Aorta (tissue), 5 donors: Measurements from ENCODE around the gene RBBP9. TPM values are rescaled to one million over a fixed set of nuclear protein-coding genes. Genes with fewer than 3 reads are reported as not detected.
"Not testable (repeated sequence)": the region's sequence is repeated elsewhere in the genome, so short reads cannot be mapped to it uniquely, and the experiment has no call there.

Experiments used
- ATAC-seq: fragments of 200-7000 bp; cut with Tn5 transposase; one replicate; pipeline ENCODE4 v1.9.1; 2022; ENCODE audit warnings: moderate library complexity; ENCODE audit not compliant: low FRiP score
- DNase-seq, 2 donors: peaks; one replicate each; pipeline ENCODE4 v3.0.0-alpha.2; 2020
- H3K27ac ChIP-seq, 2 donors: one replicate each; pipeline ENCODE4 v1.5.1; 2013; ENCODE audit warnings: low read length in 2 of 2, mild to moderate bottlenecking in 2 of 2, moderate library complexity in 2 of 2, control low read depth in 1 of 2, inconsistent platforms in 1 of 2, low read depth in 1 of 2
- H3K27me3 ChIP-seq, 2 donors: one replicate each; pipeline ENCODE4 v1.6.1; 2013; ENCODE audit warnings: control low read depth in 1 of 2, low read length in 1 of 2, mild to moderate bottlenecking in 1 of 2, moderate library complexity in 1 of 2; ENCODE audit not compliant: insufficient read depth in 2 of 2, control insufficient read depth in 1 of 2
- H3K36me3 ChIP-seq, 2 donors: one replicate each; pipeline ENCODE4 v1.6.1; 2013; ENCODE audit warnings: control low read depth in 1 of 2, low read length in 1 of 2, mild to moderate bottlenecking in 1 of 2; ENCODE audit not compliant: insufficient read depth in 2 of 2, control insufficient read depth in 1 of 2
- H3K4me1 ChIP-seq, 2 donors: one replicate each; pipeline ENCODE4 v1.6.1; 2013; ENCODE audit warnings: low read length in 2 of 2, control low read depth in 1 of 2, mild to moderate bottlenecking in 1 of 2, moderate library complexity in 1 of 2; ENCODE audit not compliant: insufficient read depth in 2 of 2, control insufficient read depth in 1 of 2
- H3K4me3 ChIP-seq, 2 donors: one replicate each; pipeline ENCODE4 v1.5.1; 2013; ENCODE audit warnings: low read length in 2 of 2, control low read depth in 1 of 2, mild to moderate bottlenecking in 1 of 2
- H3K9me3 ChIP-seq: one replicate; pipeline ENCODE4 v1.6.1; 2013; ENCODE audit warnings: mild to moderate bottlenecking, low read length; ENCODE audit not compliant: control insufficient read depth
- WGBS, 2 donors: extraction: QIAGEN DNeasy Blood & Tissue Kit; methylation state at CpG; one replicate each; pipeline ENCODE4 v1.1.7; 2013; 5-methylcytosine and 5-hydroxymethylcytosine counted together
- intact Hi-C, 2 donors: fragments of 100-400 bp; cut with DNase I; formaldehyde crosslinking; loops; one replicate each; pipeline versions ENCODE4 v1.14.2 to v1.15.0; 2022
- polyA plus RNA-seq, 2 donors: library from polyadenylated mRNA; stranded (reverse); fragments of 200-250 nt; gene quantifications; one replicate each; pipeline ENCODE4 v1.2.3, GENCODE V29; 2013
- total RNA-seq, 2 donors: library from RNA; stranded (reverse); fragmentation: NEBNext Ultra II Directional; extraction: Animal tissue kit (Norgen Biotek cat#: 25700); gene quantifications; one replicate each; pipeline ENCODE4 v1.2.1, GENCODE V29; 2021
- donor health status: healthy with polysubstance abuse.
- donor health status: Bipolar disorder and iron deficiency.
- donor health status: DM: no; HTN: no; CAD: no.
- donor health status: DM: no; HTN: no; CAD: no.
- donor health status: DM: yes; HTN: yes; CAD: no.

Gene RBBP9
- total and polyA plus RNA-seq, 4 donors, result 8.4 to 17.7 (median 11.4) TPM

DNA sequence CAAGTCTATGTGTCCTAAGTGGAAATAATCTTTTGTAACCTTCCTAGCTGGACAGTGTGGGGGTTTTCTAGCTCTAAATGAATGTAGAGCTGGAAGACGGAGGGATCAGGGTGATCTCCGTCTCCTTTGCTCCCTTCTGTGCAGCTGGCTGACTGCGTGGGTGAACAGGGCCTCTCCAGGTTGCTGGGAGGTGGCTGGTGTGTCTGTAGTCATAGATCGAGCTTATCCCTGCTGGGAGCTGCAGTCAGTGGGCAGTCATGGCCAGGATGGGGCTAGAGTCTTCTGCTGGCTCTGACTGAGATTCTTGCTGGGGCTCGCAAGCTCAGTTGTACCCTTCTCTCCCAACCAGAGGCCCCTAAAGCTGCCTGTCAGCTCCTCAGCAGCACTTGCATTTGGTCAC is 17.1 kb upstream of the RBBP9 start:
- H3K36me3 ChIP-seq, result peaks cover 0 to 3% of the 10 kb centered on the region in 2 donors
- WGBS, 2 donors, result 87 to 91% methylated on average over 5 of the region's 5 CpGs
- ATAC-seq, result no peak

DNA sequence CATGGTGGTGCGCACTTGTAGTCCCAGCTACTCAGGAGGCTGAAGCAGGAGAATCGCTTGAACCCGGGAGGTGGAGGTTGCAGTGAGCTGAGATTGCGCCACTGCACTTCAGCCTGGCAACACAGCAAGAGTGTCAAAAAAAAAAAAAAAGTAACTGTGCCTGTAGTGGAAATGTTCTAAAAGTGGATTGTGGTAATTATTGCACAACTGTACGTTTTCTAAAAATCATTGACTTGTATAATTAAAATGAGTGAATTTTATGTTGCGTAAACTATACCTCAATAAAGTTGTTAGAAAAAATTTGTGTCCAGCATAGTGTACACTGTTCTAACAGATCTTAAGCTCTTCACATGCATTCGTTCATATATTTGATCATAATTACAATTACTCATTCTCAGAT is 16.2 kb upstream of the RBBP9 start:
- 93% methylated on average over 7 of the region's 7 CpGs for WGBS, 2 donors
- Histone ChIP-seq H3K27me3 (no peaks in the 10 kb centered on the region), H3K4me1 (no peaks in the 10 kb centered on the region), H3K9me3 (no peaks in the 10 kb centered on the region), H3K36me3 (peaks cover 0 to 3% of the 10 kb centered on the region in 2 donors), H3K4me3 (no peak overlapping the region), H3K27ac (no peak overlapping the region)
- intact Hi-C loops, result no loop called here
- no peak for ATAC-seq
- no peak for DNase-seq

More for the DNA sequence above, 17.1 kb upstream of the RBBP9 start:
- no peak overlapping the region for H3K4me3 ChIP-seq
- no peaks in the 10 kb centered on the region for H3K27me3 ChIP-seq
- DNase-seq, result no peak
- H3K4me1 ChIP-seq, result no peaks in the 10 kb centered on the region
- no peak overlapping the region for H3K27ac ChIP-seq
- no peaks in the 10 kb centered on the region for H3K9me3 ChIP-seq
- intact Hi-C loops, result no loop called here

DNA sequence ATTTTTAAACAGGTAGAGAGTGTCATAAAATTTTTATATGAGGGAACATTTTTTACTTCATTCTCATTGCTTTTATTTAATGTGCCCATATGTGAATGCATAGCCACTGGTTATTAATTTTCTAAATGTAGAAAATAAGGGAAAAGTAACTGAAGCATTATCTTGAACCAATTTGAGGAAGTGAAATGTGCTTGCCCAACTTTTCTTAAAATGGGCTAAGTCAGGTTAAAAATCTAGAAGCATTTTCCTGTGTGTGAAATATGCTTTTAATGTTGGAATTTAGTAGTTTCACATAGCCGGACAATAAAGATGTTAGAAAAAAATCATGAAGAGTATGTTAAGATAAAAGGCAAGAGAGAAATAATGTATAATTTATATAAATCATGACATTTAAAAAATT is 14.5 kb upstream of the RBBP9 start:
- H3K27ac ChIP-seq, result no peak overlapping the region
- H3K4me3 ChIP-seq, result no peak overlapping the region
- DNase-seq, result no peak
- 89% methylated on average over 1 of the region's 1 CpG for WGBS, 2 donors
- H3K9me3 ChIP-seq, result no peaks in the 10 kb centered on the region
- peaks cover 0 to 3% of the 10 kb centered on the region in 2 donors for H3K36me3 ChIP-seq
- intact Hi-C loops, result no loop called here
- H3K4me1 ChIP-seq, result no peaks in the 10 kb centered on the region
- ATAC-seq, result no peak
- no peaks in the 10 kb centered on the region for H3K27me3 ChIP-seq

DNA sequence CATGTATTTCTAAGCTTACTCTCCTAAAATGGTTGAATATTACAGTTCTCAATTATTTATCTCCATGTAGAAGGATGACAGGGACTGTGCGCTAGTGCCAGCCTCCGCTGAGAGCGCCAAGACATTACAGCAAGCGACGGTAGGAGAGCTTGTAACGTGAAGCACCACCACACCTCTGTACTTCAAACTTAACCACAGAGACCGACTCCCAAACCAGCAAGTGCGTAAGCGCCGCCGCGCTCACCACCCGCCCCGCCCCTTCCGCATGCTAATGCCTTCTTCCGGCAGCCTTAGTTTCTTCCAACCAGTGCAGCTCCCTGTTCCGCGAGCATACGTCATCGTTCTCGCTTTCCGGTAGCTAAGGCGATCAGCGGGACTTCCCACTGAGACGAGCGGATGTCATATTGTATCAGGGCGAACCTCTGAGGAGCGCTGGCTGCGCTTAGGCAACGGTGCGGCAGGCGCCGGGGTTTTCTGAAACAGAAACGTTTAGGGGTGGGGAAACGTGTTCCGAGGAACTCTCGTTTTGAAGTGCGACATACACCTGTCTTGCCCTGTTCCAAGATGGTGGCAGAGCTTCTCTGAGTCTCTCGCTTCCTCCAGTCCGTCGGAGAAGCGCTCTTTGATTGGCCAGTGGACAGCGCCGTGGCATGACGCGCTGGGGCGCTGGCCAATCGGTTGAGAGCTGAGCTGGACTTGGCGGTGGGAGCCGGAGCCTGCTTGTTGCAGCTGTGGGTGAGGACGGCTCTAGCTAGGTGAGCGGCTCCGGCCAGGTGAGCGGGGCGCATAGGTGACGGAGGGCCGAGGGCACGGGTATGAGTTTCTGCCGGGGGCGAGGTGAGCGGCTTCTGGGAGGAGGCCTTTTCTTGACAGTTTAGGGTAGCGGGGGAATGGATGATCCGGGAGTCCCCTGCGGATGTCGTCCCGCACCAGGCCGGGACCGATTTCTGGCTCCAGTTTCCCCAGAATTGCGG is 10.5 kb upstream of the RBBP9 start, which contains the start of gene SEC23B:
TSS of gene SEC23B (plus strand) at position 723 of the 974 bp plus-strand sequence. CDS start 2,896 bp downstream, outside the sequence.
- Histone ChIP-seq H3K36me3 (no peaks in the 10 kb centered on the region), H3K27me3 (no peaks in the 10 kb centered on the region), H3K4me3 (peak within 1 kb of the TSS; percentile 49 to 60), H3K9me3 (no peaks in the 10 kb centered on the region), H3K27ac (peak within 1 kb of the TSS; percentile 45 to 84), H3K4me1 (no peaks in the 10 kb centered on the region)
- 0% methylated on average over 69 of the region's 69 CpGs for WGBS, 2 donors
- ATAC-seq, result peak; percentile 100
- intact Hi-C loops, result loop anchor here (5.0 kb wide), 2 partner anchors 40 to 60 kb away; partner anchors contain the start of genes DZANK1 (in 2 of the 2), POLR3F (in 2 of the 2) and SMIM26 (in 1 of the 2)
- DNase-seq, result peak; percentile 99

DNA sequence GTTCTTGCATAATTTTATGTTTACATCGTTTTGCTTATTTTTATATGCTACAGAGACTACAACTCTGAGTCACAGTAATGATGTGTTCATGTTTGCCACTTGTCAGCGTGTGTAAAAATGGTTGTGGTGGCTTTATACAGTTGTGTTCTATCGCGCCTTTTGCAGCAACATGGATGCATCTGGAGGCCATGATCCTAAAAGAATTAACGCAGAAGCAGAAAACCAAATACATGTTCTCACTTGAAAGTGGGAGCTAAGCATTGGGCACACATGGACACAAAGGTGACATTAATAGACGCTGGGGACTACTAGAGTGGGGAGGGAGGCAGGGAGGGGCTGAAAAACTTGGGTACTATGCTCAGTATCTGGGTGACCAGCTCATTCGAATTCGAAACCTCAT is 9.7 kb upstream of the RBBP9 start:
- no peak for ATAC-seq
- DNase-seq, result no peak
- no peaks in the 10 kb centered on the region for H3K36me3 ChIP-seq
- H3K27ac ChIP-seq, result peak overlapping the region; percentile 45 to 84
- 63 to 65% methylated on average over 8 of the region's 8 CpGs for WGBS, 2 donors
- H3K4me1 ChIP-seq, result no peaks in the 10 kb centered on the region
- intact Hi-C loops, result loop anchor here (1.0 to 5.0 kb wide), 3 partner anchors 9 to 61 kb away; partner anchors contain the start of genes DZANK1 (in 2 of the 2), POLR3F (in 2 of the 2), RBBP9 (in 1 of the 2) and SMIM26 (in 1 of the 2)
- no peaks in the 10 kb centered on the region for H3K27me3 ChIP-seq
- no peaks in the 10 kb centered on the region for H3K9me3 ChIP-seq
- H3K4me3 ChIP-seq, result peak overlapping the region; percentile 49 to 60

DNA sequence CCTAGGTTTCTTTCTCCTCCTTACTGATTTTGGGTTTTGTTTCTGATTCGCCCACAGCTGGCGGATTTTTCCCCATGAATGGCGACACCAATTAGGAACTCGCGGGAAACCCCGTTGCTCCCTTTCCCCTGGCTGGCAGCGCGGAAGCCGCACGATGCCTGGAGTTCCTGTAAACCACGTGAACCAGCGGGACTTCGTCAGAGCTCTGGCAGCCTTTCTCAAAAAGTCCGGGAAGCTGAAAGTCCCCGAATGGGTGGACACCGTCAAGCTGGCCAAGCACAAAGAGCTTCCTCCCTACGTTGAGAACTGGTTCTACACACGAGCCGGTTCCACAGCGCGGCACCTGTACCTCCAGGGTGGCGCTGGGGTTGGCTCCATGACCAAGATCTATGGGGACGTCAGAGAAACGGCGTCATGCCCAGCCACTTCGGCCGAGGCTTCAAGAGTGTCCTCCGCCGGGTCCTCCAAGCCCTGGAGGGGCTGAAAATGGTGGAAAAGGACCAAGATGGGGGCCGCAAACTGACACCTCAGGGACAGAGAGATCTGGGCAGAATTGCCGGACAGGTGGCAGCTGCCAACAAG is 7.5 kb upstream of the RBBP9 start:
- Histone ChIP-seq H3K27me3 (no peaks in the 10 kb centered on the region), H3K9me3 (no peaks in the 10 kb centered on the region), H3K4me1 (no peaks in the 10 kb centered on the region), H3K27ac (peak overlapping the region in 1 of 2 donors; percentile 13), H3K36me3 (no peaks in the 10 kb centered on the region), H3K4me3 (no peak overlapping the region)
- ATAC-seq (no peak), DNase-seq (peak in 1 of 2 donors; percentile 76)
- intact Hi-C loops, result loop anchor here (5.0 kb wide), 3 partner anchors 37 to 217 kb away; partner anchors contain the start of genes DZANK1 (in 2 of the 2), POLR3F (in 2 of the 2), SMIM26 (in 1 of the 2) and ZNF133 (in 1 of the 2)
- 55 to 67% methylated on average over 31 of the region's 31 CpGs for WGBS, 2 donors

DNA sequence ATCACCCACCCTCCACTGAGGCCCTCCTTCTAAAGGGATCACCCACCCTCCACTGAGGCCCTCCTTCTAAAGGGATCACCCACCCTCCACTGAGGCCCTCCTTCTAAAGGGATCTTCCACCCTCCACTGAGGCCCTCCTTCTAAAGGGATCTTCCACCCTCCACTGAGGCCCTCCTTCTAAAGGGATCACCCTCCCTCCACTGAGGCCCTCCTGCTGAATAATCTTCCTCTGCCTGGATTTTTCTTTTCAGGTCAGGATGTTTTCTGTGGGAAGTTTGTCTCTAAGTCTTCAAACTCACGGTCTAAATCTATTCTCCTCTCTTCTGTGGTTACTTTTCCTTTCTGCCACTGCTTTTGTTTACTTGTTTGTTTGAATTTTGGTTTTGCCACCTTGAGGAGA is 4.6 kb upstream of the RBBP9 start:
- H3K27me3 ChIP-seq, result not testable (repeated sequence)

DNA sequence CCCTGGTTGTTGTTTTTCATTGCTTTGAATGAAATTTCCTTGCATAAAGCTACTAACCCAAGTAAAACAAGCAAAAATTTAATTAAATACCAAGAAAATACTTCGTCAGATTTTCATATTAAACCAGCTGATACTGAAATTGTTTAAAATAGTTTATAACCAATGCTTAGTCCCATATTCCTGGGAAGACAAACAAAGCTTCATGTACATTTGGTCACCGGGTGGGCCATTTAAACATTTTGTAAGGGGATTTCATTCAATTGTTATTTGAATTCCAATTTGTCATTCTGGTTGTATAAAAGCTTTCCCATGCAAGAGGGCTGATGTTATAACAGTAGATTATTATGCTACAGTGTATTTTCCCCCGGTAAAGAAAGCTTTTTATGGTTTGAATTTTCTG is 578 bp upstream of the RBBP9 start:
- H3K27me3 ChIP-seq, result no peaks in the 10 kb centered on the region
- no peak for ATAC-seq
- H3K27ac ChIP-seq, result no peak overlapping the region
- no peak for DNase-seq
- H3K4me3 ChIP-seq, result no peak overlapping the region
- no peaks in the 10 kb centered on the region for H3K4me1 ChIP-seq
- 93 to 95% methylated on average over 3 of the region's 3 CpGs for WGBS, 2 donors
- H3K9me3 ChIP-seq, result no peaks in the 10 kb centered on the region
- peaks cover 0 to 3% of the 10 kb centered on the region in 2 donors for H3K36me3 ChIP-seq
- intact Hi-C loops, result loop anchor here in 1 of 2 donors (1.0 kb wide), 1 partner anchor 9 kb away; no protein-coding TSS in a partner anchor

More for the DNA sequence above, 4.6 kb upstream of the RBBP9 start:
- ATAC-seq, H3K36me3 ChIP-seq, DNase-seq, H3K4me1 ChIP-seq, H3K27ac ChIP-seq, H3K4me3 ChIP-seq, H3K9me3 ChIP-seq: not testable (repeated sequence)
- intact Hi-C loops, result loop anchor here in 1 of 2 donors (5.0 kb wide), 1 partner anchor 214 kb away; the partner anchor contains the start of gene ZNF133
- WGBS, 2 donors, result 70 to 77% methylated on average over 1 of the region's 1 CpG
